HG02840 (cell line): Measurements from ENCODE around the gene SLC25A44.
"Not testable (repeated sequence)": the region's sequence is repeated elsewhere in the genome, so short reads cannot be mapped to it uniquely, and the experiment has no call there.

Experiments used
- ATAC-seq: cut with Tn5 transposase; IDR thresholded peaks from one replicate; pipeline ENCODE4 v1.9.1; 2021; ENCODE audit warnings: mild to moderate bottlenecking, moderate library complexity, moderate number of reproducible peaks; ENCODE audit not compliant: unreplicated experiment, low FRiP score

SLC25A44 gene

DNA sequence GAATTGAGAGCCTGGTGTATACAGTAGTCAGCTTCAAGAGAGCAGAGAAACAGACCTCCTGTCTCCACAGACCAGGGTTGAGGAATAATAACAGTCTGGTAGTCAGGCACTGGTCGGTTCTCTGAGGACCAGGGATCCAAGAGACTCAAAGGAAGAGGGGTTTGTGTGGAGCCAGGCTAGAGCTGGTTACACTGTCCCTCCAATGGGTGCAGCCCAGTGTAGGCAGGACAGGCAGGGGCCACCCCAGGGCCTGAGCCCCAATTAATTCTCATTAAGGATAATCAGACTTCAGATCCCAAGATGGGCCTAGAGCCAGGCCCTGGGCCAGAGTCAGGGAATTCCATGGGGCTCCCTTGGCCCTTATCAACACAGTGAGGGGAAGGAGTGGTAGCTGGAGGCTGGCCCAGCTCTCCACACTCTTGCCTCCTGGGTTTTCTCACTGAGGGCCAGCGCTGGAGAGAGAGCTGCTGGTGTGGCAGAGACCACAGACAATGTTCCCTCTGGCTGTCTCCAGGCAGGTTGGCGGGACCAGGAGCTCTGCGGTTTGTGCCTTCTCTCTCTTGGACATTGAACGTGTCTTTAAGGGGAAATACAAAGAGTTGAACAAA, 31.4 kb upstream of the SLC25A44 start:
- no peak for ATAC-seq

- ATAC-seq: no peak
Measured at GRCh38 chr1:156163712-156164111, 30.2 kb upstream of the SLC25A44 start.

GRCh38 chr1:156164125-156164831, 29.6 kb upstream of the SLC25A44 start:
- no peak for ATAC-seq

DNA sequence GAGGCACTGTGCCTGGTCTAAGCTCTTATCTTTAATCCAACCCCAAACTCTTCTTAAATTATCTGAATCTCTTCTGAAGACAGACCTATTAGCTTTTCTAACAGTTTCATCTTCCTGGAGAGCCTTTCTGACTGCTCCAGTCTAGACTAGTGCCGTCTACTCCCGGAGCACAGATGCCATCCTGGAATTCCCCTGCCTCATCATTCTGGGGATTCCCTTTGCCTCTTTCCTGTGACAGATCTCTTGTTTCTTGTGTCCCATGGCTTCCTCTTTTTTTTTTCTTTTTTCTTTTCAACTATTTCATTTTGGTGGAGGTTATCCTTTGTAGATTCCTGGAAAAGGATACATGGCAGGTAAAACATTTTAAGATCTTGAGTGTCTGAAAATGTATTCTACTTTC, 28.8 kb upstream of the SLC25A44 start:
- ATAC-seq: no peak

GRCh38 chr1:156167536-156167935, 26.4 kb upstream of the SLC25A44 start:
- ATAC-seq: no peak

- no peak for ATAC-seq
Measured at GRCh38 chr1:156172696-156173470, 21.0 kb upstream of the SLC25A44 start.

DNA sequence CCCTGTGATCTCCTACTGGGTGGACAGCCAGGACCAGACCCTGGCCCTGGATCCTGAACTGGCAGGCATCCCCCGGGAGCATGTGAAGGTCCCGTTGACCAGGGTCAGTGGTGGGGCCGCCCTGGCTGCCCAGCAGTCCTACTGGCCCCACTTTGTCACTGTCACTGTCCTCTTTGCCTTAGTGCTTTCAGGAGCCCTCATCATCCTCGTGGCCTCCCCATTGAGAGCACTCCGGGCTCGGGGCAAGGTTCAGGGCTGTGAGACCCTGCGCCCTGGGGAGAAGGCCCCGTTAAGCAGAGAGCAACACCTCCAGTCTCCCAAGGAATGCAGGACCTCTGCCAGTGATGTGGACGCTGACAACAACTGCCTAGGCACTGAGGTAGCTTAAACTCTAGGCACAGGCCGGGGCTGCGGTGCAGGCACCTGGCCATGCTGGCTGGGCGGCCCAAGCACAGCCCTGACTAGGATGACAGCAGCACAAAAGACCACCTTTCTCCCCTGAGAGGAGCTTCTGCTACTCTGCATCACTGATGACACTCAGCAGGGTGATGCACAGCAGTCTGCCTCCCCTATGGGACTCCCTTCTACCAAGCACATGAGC, 17.2 kb upstream of the SLC25A44 start:
- no peak for ATAC-seq

DNA sequence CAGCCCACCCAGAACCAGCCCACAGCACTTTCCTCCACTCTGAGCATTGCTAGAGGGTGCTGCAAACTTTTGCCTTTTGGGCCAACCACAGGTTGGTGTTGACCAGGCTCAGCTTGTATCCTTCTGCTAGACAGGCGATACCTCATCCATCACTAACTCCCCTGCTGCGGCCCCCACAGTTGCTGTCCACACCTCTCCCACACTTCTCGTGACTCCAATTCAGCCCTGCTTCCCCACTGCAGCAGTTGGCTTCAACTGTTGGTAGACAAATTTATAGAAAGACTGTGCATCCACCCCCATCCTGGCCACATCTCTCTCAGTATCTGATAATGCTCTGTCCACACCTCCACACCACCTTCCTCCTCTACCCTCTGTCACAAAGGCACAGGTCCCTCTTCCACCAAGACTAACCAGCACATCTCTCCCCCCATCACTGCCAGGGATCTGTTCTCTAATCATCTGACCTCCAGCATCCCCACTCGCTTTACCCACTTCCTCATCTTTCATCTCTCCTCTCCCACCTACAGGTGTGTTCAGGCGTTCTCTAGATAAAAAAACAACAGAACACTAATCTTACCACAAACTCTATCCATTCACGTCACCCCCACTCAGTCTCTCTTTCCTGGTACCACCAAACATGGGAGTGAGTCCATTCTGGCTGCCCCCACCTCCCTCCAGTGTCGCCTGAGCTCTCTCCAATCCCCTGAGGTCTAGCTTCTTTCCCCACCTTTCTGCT, 15.8 kb upstream of the SLC25A44 start:
- ATAC-seq: no peak

DNA sequence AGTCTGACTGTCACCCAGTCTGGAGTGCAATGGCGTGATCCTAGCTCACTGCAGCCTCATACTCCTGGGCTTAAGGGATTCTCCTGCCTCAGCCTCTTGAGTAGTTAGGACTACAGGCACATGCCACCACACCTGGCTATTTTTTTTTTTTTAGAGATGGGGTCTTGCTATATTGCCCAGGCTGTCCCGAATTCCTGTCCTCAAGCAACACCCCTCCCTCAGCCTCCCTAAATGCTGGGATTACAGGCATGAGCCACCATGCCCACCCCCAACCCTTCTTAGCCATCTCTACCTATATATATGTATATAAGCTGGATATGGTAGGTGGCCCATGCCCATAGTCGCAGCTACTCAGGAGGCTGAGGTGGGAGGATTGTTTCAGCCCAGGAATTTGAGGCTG, 13.4 kb upstream of the SLC25A44 start:
- ATAC-seq: no peak

DNA sequence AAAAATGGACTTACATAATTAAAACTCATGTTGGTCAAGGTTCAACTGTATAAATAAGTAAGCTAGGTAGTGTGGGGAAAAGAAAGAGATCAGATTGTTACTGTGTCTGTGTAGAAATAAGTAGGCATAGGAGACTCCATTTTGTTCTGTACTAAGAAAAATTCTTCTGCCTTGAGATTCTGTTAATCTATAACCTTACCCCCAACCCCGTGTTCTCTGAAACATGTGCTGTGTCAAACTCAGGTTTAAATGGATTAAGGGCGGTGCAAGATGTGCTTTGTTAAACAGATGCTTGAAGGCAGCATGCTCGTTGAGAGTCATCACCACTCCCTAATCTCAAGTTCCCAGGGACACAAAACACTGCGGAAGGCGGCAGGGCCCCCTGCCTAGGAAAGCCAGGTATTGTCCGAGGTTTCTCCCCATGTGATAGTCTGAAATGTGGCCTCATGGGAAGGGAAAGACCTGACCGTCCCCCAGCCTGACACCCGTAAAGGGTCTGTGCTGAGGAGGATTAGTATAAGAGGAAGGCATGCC, 12.4 kb upstream of the SLC25A44 start:
- not testable (repeated sequence) for ATAC-seq

DNA sequence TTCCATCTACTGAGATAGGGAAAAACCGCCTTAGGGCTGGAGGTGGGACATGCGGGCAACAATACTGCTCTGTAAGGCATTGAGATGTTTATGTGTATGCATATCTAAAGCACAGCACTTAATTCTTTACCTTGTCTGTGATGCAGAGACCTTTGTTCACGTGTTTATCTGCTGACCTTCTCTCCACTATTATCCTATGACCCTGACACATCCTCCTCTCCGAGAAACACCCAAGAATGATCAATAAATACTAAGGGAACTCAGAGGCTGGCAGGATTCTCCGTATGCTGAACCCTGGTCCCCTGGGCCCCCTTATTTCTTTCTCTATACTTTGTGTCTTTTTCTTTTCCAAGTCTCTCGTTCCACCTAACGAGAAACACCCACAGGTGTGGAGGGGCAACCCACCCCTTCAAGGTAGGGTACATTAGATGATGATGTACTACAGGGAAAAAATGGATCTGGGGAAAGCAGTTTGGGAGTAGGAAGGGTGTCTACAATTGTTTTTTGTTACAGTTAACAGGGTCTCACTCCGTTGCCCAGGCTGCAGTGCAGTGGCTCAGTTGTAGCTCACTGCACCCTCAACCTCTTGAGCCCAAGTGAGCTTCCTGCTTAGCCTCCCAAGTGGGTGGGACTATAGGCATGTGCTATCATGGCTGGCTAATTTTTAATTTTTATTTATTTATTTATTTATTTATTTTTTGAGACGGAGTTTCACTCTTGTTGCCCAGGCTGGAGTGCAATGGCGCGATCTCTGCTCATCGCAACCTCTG, 11.7 kb upstream of the SLC25A44 start:
- ATAC-seq: not testable (repeated sequence)

DNA sequence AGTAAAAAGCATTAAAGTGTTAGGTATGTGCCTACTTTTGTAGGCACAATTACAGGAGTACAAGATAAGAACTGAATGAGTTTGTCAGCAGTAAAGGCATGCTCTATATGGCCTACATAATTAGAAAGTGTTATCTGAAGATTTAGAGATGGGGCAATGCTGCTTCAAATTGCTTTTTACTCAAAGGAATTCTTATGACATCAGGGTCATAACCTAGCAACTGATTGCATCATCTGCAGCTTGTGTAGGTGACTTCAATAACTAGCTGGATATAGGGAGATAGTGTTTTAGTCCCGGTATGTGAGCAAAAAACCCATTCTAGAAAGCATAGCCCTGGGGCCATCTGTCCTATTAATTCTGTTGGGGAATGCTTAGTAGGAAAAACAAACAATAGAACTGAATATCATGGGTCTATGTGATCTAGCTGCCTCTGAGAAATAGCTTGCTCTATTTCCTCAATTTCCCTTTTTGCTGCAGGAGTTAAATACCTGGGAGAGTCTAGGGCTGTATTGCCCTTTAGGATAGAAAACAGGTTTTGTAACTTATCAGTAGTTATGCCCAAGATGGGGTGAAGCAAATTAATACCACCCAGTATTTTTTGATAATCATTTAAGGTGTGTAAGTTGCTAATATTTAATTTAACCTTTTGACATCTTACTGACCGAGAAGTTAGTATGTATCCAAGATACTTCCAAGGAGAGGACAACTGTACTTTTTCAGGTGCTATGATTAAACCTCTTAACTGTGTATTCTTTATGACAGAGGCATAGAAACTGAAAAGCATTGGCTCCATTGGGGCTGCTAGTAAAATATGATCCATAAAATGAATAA, 7.3 kb upstream of the SLC25A44 start:
- not testable (repeated sequence) for ATAC-seq

GRCh38 chr1:156190265-156190664, 3.6 kb upstream of the SLC25A44 start:
- not testable (repeated sequence) for ATAC-seq

DNA sequence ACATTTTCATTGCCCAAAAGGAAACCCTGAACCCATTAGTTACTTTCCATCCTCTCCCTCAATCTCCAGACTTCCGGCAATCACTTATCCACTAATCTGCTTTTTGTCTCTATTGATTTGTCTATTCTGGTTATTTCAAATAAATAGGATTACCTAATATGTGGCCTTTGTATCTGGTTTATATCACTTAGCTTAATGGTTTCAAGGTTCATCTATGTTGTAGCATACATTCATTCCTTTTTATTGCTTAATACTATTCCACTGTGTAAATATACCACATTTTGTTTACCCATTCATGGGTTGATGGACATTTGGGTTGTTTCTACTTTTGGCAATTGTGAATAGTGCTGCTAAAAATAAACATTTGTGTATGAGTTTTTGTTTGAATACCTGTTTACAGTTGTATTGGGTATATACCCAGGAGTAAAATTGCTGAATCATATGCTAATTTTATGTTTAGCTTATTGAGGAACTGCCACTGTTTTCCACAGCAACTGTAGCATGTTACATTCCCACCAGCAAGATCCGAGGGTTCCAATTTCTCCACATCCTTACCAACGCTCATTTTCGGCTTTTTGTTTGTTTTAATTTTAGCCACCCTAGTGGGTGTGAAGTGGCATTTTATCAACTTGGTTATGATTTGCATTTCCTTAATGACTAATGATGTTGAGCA, 2.5 kb upstream of the SLC25A44 start:
- no peak for ATAC-seq

DNA sequence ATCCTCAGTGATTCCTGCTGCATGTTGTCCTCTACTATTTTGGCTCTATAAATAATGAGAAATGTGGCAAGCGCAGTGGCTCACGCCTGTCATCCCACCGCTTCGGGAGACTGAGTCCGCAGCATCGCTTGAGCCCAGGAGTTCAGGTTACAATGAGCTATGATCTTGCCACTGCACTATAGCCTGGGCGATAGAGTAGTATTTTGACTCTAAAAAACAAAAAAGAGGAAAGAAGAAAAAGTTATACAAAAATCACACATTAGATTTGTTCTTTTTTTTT, 756 bp upstream of the SLC25A44 start:
- no peak for ATAC-seq

- ATAC-seq: peak; percentile 6
Measured at GRCh38 chr1:156194300-156194652, 372 bp downstream of the SLC25A44 start.

DNA sequence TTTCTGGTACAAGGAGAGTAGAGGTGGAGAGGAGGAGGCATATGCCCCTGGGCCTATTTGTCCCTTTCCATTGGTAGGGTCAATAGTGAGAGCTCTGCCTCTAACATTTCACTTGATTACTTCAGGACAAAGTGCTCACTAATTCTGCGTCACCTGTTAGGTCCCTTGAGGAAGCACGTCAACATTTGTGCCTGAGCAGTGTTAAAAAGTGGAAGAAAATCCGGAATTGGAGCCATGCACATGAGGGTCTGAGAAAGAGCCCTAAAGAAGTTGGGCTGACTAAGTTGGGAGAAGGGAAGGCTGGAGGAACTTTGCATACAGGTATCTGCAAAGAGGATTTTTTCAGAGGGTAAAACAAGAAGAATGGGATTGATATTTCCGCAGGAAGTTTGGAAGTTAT, 1.9 kb downstream of the SLC25A44 start:
- no peak for ATAC-seq

GRCh38 chr1:156196445-156196844, 2.5 kb downstream of the SLC25A44 start:
- ATAC-seq: no peak
